DND-41 (cell line): ENCODE measurements around the gene GGT7.

Experiments used
- CTCF ChIP-seq: IDR thresholded peaks from 2 replicates; pipeline ENCODE4 v1.5.1; 2012; ENCODE audit warnings: borderline replicate concordance, low read length, moderate library complexity, mild to moderate bottlenecking; ENCODE audit not compliant: poor library complexity, severe bottlenecking; ENCODE audit errors: extremely low read depth
- EZH2 ChIP-seq: IDR thresholded peaks from 3 replicates; pipeline ENCODE4 v1.6.1; 2012; ENCODE audit warnings: borderline replicate concordance, low read depth, mild to moderate bottlenecking, moderate library complexity, low read length, inconsistent platforms; ENCODE audit not compliant: severe bottlenecking

GRCh38 chr20:34915131-34915530, 42.5 kb upstream of the GGT7 start:
- TF ChIP-seq CTCF = no peak
- TF ChIP-seq EZH2 = no peak
